Thoracic aorta (tissue), 2 donors: Measurements from ENCODE around the gene EPHA10. TPM values are rescaled to one million over a fixed set of nuclear protein-coding genes. Genes with fewer than 3 reads are reported as not detected.

ENCODE experiments used
- ATAC-seq: fragments of 150-250 bp; one replicate; pipeline ENCODE4 v1.8.0; 2017; ENCODE audit warnings: low read depth; ENCODE audit not compliant: insufficient number of reproducible peaks, low FRiP score
- DNase-seq: peaks from one replicate; pipeline ENCODE4 v3.0.0-alpha.2; 2020; ENCODE audit warnings: low spot score
- H3K27ac ChIP-seq, 2 donors: fragments of 200-600 bp; sonication (generic); 1 replicate in 1 of 2; 2 replicates in 1 of 2; pipeline ENCODE4 v1.5.1; 2016; ENCODE audit warnings: mild to moderate bottlenecking in 2 of 2, moderate library complexity in 2 of 2
- H3K27me3 ChIP-seq: fragments of 200-600 bp; sonication (generic); replicated peaks from 2 replicates; pipeline ENCODE4 v1.6.0; 2016; ENCODE audit warnings: mild to moderate bottlenecking; ENCODE audit not compliant: insufficient read depth
- H3K36me3 ChIP-seq: fragments of 200-600 bp; sonication (generic); one replicate; pipeline ENCODE4 v1.5.1; 2016
- H3K4me1 ChIP-seq, 2 donors: fragments of 200-600 bp; sonication (generic); 1 replicate in 1 of 2; 2 replicates in 1 of 2; pipeline versions ENCODE4 v1.5.1 to v1.6.0; 2016; ENCODE audit warnings: low read depth in 2 of 2, mild to moderate bottlenecking in 1 of 2; ENCODE audit not compliant: control insufficient read depth in 1 of 2
- H3K4me3 ChIP-seq: fragments of 200-600 bp; sonication (generic); 2 replicates; pipeline ENCODE4 v1.5.1; 2016; ENCODE audit warnings: mild to moderate bottlenecking
- H3K9me3 ChIP-seq: fragments of 200-600 bp; sonication (generic); 2 replicates; pipeline ENCODE4 v1.5.1; 2016
- CTCF ChIP-seq: fragments of 200-600 bp; sonication (generic); IDR thresholded peaks from one replicate; pipeline ENCODE4 v1.5.1; 2019; ENCODE audit warnings: antibody characterized with exemption
- total RNA-seq, 2 donors: library from RNA; depleted of rRNA; stranded (reverse); fragments of >200 nt; gene quantifications; one replicate each; pipeline versions ENCODE4 v1.1.0 to v1.2.3, GENCODE V29; 2016

The EPHA10 gene
- total RNA-seq, 2 donors from 2014 or later, result not detected

- H3K36me3 ChIP-seq, result no peaks in the 10 kb centered on the region
- H3K4me3 ChIP-seq, result no peak overlapping the region
- H3K4me1 ChIP-seq, result no peaks in the 10 kb centered on the region
- no peaks in the 10 kb centered on the region for H3K27me3 ChIP-seq
- H3K9me3 ChIP-seq, result no peaks in the 10 kb centered on the region
- no peak for DNase-seq
- no peak for ATAC-seq
- TF ChIP-seq CTCF, result no peak
- H3K27ac ChIP-seq, result no peak overlapping the region
Measured at GRCh38 chr1:37724575-37724974, 40.3 kb downstream of the EPHA10 start.

GRCh38 chr1:37723390-37724078 is 41.4 kb downstream of the EPHA10 start:
- H3K4me1 ChIP-seq, result no peaks in the 10 kb centered on the region
- no peaks in the 10 kb centered on the region for H3K36me3 ChIP-seq
- TF ChIP-seq CTCF, result no peak
- H3K27me3 ChIP-seq, result no peaks in the 10 kb centered on the region
- ATAC-seq (no peak), DNase-seq (no peak)
- H3K4me3 ChIP-seq, result no peak overlapping the region
- no peak overlapping the region for H3K27ac ChIP-seq
- no peaks in the 10 kb centered on the region for H3K9me3 ChIP-seq

GRCh38 chr1:37723072-37723389 is 41.9 kb downstream of the EPHA10 start:
- no peak for ATAC-seq
- TF ChIP-seq CTCF, result no peak
- Histone ChIP-seq H3K4me3 (no peak overlapping the region), H3K27ac (no peak overlapping the region), H3K9me3 (no peaks in the 10 kb centered on the region), H3K27me3 (no peaks in the 10 kb centered on the region), H3K4me1 (no peaks in the 10 kb centered on the region), H3K36me3 (no peaks in the 10 kb centered on the region)
- DNase-seq, result no peak

- no peak for DNase-seq
- Histone ChIP-seq H3K4me1 (no peaks in the 10 kb centered on the region), H3K27ac (no peak overlapping the region), H3K36me3 (no peaks in the 10 kb centered on the region), H3K9me3 (no peaks in the 10 kb centered on the region), H3K4me3 (no peak overlapping the region), H3K27me3 (no peaks in the 10 kb centered on the region)
- no peak for TF ChIP-seq CTCF
- no peak for ATAC-seq
Measured at GRCh38 chr1:37722181-37723071, 42.5 kb downstream of the EPHA10 start.

GRCh38 chr1:37721565-37721964 is 43.4 kb downstream of the EPHA10 start:
- Histone ChIP-seq H3K4me1 (no peaks in the 10 kb centered on the region), H3K9me3 (no peaks in the 10 kb centered on the region), H3K4me3 (no peak overlapping the region), H3K27me3 (no peaks in the 10 kb centered on the region), H3K36me3 (no peaks in the 10 kb centered on the region), H3K27ac (no peak overlapping the region)
- no peak for TF ChIP-seq CTCF
- ATAC-seq (no peak), DNase-seq (no peak)
